ENCODE measurements around the gene RHBDF2.
"Not testable (repeated sequence)": the region's sequence is repeated elsewhere in the genome, so short reads cannot be mapped to it uniquely, and the experiment has no call there.

Gene RHBDF2

GRCh38 chr17:76530095-76530723, 29.0 kb upstream of the RHBDF2 start:
- no peak overlapping the region for H3K4me3 ChIP-seq (ENCODE audit: low read depth, low read length)
- H3K4me1 ChIP-seq (ENCODE audit: control insufficient read depth, insufficient read depth, low read length) = peaks cover 45% of the 10 kb centered on the region
- H3K9me3 ChIP-seq (ENCODE audit: control insufficient read depth, insufficient read depth, low read depth, low read length) = no peaks in the 10 kb centered on the region
- H3K36me3 ChIP-seq (ENCODE audit: control insufficient read depth, insufficient read depth, low read length) = no peaks in the 10 kb centered on the region
- H3K27me3 ChIP-seq (ENCODE audit: control insufficient read depth, insufficient read depth, low read length) = no peaks in the 10 kb centered on the region
- no peak overlapping the region for H3K9ac ChIP-seq (ENCODE audit: low read length)
- H3K27ac ChIP-seq (ENCODE audit: low read depth, low read length) = no peak overlapping the region

GRCh38 chr17:76529224-76530094, 28.2 kb upstream of the RHBDF2 start:
- H3K4me3 ChIP-seq (ENCODE audit: low read depth, low read length) = no peak overlapping the region
- no peaks in the 10 kb centered on the region for H3K27me3 ChIP-seq (ENCODE audit: control insufficient read depth, insufficient read depth, low read length)
- H3K4me1 ChIP-seq (ENCODE audit: control insufficient read depth, insufficient read depth, low read length) = peaks cover 44% of the 10 kb centered on the region
- no peak overlapping the region for H3K9ac ChIP-seq (ENCODE audit: low read length)
- no peak overlapping the region for H3K27ac ChIP-seq (ENCODE audit: low read depth, low read length)
- no peaks in the 10 kb centered on the region for H3K9me3 ChIP-seq (ENCODE audit: control insufficient read depth, insufficient read depth, low read depth, low read length)
- H3K36me3 ChIP-seq (ENCODE audit: control insufficient read depth, insufficient read depth, low read length) = no peaks in the 10 kb centered on the region

- no peak overlapping the region for H3K9ac ChIP-seq (ENCODE audit: low read length)
- no peak overlapping the region for H3K27ac ChIP-seq (ENCODE audit: low read depth, low read length)
- H3K9me3 ChIP-seq (ENCODE audit: control insufficient read depth, insufficient read depth, low read depth, low read length) = no peaks in the 10 kb centered on the region
- peaks cover 44% of the 10 kb centered on the region for H3K4me1 ChIP-seq (ENCODE audit: control insufficient read depth, insufficient read depth, low read length)
- no peaks in the 10 kb centered on the region for H3K36me3 ChIP-seq (ENCODE audit: control insufficient read depth, insufficient read depth, low read length)
- H3K27me3 ChIP-seq (ENCODE audit: control insufficient read depth, insufficient read depth, low read length) = peaks cover under 1% of the 10 kb centered on the region; the same call in 1 of the 2 replicates
- H3K4me3 ChIP-seq (ENCODE audit: low read depth, low read length) = no peak overlapping the region
Measured at GRCh38 chr17:76528528-76529223, 27.5 kb upstream of the RHBDF2 start.

- no peak overlapping the region for H3K9ac ChIP-seq (ENCODE audit: low read length)
- H3K36me3 ChIP-seq (ENCODE audit: control insufficient read depth, insufficient read depth, low read length) = no peaks in the 10 kb centered on the region
- H3K27ac ChIP-seq (ENCODE audit: low read depth, low read length) = no peak overlapping the region
- no peak overlapping the region for H3K4me3 ChIP-seq (ENCODE audit: low read depth, low read length)
- peaks cover 6% of the 10 kb centered on the region; the same call in 1 of the 2 replicates for H3K27me3 ChIP-seq (ENCODE audit: control insufficient read depth, insufficient read depth, low read length)
- peaks cover 44% of the 10 kb centered on the region for H3K4me1 ChIP-seq (ENCODE audit: control insufficient read depth, insufficient read depth, low read length)
- no peaks in the 10 kb centered on the region for H3K9me3 ChIP-seq (ENCODE audit: control insufficient read depth, insufficient read depth, low read depth, low read length)
Measured at GRCh38 chr17:76528156-76528527, 26.9 kb upstream of the RHBDF2 start.

DNA sequence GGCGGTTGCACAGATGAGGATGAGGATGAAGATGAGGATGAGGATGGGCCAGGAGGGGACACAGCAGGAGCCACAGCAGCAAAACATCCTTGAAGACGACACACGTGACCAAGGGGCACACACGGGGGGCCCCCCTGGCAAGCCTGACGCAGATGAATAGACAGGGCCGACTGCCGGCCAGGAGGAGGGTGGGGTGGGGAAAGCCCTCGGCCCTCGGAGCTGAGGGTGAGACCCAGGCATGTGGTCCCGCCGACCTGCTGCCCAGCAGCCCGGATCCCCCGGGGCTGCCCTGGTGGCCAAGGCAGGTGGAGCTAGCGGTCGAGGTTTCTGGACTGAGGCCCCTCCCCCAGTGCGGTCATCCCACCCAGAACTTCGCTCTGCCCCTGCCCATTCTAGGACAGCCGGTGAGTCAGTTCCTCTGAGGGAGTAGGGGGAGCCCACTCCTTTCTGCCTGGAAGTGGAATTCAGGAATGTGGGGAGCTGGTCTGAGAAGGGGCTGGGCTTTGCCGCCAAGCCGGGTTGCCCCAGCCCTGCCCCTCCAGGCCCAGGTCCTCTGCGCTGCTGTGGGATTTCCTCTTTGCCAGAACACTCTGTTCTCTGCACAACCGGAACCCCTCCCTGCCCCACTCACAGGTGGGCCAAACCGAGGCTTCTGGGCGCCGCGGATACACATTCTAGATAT, 26.3 kb upstream of the RHBDF2 start:
- H3K9me3 ChIP-seq (ENCODE audit: control insufficient read depth, insufficient read depth, low read depth, low read length) = no peaks in the 10 kb centered on the region
- H3K4me1 ChIP-seq (ENCODE audit: control insufficient read depth, insufficient read depth, low read length) = peaks cover 44% of the 10 kb centered on the region
- H3K36me3 ChIP-seq (ENCODE audit: control insufficient read depth, insufficient read depth, low read length) = no peaks in the 10 kb centered on the region
- peaks cover 6% of the 10 kb centered on the region; the same call in 1 of the 2 replicates for H3K27me3 ChIP-seq (ENCODE audit: control insufficient read depth, insufficient read depth, low read length)
- H3K27ac ChIP-seq (ENCODE audit: low read depth, low read length) = no peak overlapping the region
- no peak overlapping the region for H3K9ac ChIP-seq (ENCODE audit: low read length)
- H3K4me3 ChIP-seq (ENCODE audit: low read depth, low read length) = no peak overlapping the region

DNA sequence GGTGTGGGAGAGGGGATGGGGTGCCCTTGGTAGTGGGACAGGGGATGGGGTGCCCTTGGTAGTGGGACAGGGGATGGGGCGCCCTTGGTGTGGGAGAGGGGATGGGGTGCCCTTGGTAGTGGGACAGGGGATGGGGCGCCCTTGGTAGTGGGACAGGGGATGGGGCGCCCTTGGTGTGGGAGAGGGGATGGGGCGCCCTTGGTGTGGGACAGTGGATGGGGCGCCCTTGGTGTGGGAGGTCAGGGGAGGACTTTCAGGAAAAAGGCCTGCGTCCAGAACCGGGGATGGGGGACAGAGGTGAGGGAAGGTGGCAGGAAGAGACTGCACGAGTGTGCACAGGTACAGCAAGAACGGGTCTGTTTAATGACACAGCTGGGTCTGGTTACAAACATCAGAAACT, 25.8 kb upstream of the RHBDF2 start:
- not testable (repeated sequence) for H3K4me3 ChIP-seq (ENCODE audit: low read depth, low read length); H3K9me3 ChIP-seq (ENCODE audit: control insufficient read depth, insufficient read depth, low read depth, low read length); H3K9ac ChIP-seq (ENCODE audit: low read length); H3K27me3 ChIP-seq (ENCODE audit: control insufficient read depth, insufficient read depth, low read length); H3K36me3 ChIP-seq (ENCODE audit: control insufficient read depth, insufficient read depth, low read length); H3K27ac ChIP-seq (ENCODE audit: low read depth, low read length)
- H3K4me1 ChIP-seq (ENCODE audit: control insufficient read depth, insufficient read depth, low read length) = peaks cover 44% of the 10 kb centered on the region

DNA sequence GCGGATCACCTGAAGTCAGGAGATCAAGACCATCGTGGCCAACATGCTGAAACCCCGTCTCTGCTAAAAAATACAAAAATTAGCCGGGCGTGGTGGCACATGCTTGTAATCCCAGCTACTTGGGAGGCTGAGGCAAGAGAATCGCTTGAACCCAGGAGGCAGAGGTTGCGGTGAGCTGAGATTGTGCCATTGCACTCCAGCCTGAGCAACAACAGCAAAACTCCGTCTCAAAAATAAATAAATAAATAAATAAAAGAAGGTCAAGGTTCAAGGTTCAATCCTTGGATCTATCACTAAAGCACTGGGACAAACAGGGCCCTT, 24.2 kb upstream of the RHBDF2 start:
- not testable (repeated sequence) for H3K9ac ChIP-seq (ENCODE audit: low read length); H3K9me3 ChIP-seq (ENCODE audit: control insufficient read depth, insufficient read depth, low read depth, low read length); H3K36me3 ChIP-seq (ENCODE audit: control insufficient read depth, insufficient read depth, low read length); H3K4me3 ChIP-seq (ENCODE audit: low read depth, low read length); H3K27me3 ChIP-seq (ENCODE audit: control insufficient read depth, insufficient read depth, low read length); H3K27ac ChIP-seq (ENCODE audit: low read depth, low read length)
- peaks cover 36% of the 10 kb centered on the region for H3K4me1 ChIP-seq (ENCODE audit: control insufficient read depth, insufficient read depth, low read length)

DNA sequence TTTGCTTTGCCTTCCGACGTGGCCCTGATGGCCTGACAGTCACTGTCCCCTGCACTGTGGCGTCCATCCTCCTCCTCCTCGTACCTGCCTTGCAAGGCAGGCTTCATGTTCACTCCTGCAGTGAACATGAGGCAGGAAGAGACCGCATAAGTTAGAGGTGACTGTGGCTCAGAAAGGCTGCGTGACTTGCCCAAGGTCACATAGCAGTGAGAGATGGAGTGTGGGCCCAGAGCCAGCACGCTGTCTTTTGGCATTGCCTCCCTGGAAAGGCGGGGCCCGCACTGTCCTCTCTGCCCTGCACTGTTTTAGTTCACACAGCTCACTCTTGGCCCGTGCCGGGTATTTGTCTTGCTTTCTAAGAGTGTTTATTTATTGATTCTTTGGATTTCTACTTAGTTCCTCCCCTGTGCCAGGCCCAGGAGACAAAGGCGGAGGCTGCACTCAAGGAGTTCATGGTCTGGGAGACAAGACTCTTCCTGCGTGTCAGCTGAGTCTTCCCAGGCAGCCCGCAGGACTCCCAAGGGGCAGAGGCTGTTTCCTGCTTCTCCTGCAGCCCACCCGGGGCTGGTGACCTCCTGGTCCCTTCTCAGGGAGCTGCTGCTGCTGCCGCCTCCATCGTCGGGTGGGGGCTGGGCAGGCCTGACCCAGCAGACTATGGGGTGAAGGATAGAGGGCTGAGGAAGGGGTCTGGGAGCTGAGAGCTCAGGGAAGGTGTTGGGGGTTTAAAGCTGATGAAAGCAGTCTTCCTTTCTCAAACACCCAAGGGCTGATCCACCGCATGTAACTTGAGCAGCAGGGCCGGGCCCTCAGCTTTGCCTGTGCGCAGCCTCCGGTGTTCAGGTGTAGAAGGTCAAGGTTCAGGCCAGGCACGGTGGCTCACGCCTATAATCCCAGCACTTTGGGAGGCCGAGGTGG, 23.6 kb upstream of the RHBDF2 start:
- Histone ChIP-seq H3K27ac (ENCODE audit: low read depth, low read length) (no peak overlapping the region), H3K4me3 (ENCODE audit: low read depth, low read length) (no peak overlapping the region), H3K36me3 (ENCODE audit: control insufficient read depth, insufficient read depth, low read length) (no peaks in the 10 kb centered on the region), H3K27me3 (ENCODE audit: control insufficient read depth, insufficient read depth, low read length) (peaks cover 6% of the 10 kb centered on the region; the same call in 1 of the 2 replicates), H3K9me3 (ENCODE audit: control insufficient read depth, insufficient read depth, low read depth, low read length) (no peaks in the 10 kb centered on the region), H3K4me1 (ENCODE audit: control insufficient read depth, insufficient read depth, low read length) (peaks cover 30% of the 10 kb centered on the region), H3K9ac (ENCODE audit: low read length) (no peak overlapping the region)

GRCh38 chr17:76523084-76524037, 22.1 kb upstream of the RHBDF2 start:
- Histone ChIP-seq H3K4me3 (ENCODE audit: low read depth, low read length) (0 out of 2 replicates have a peak overlapping the region, but pooled peaks have one; percentile 22), H3K9me3 (ENCODE audit: control insufficient read depth, insufficient read depth, low read depth, low read length) (no peaks in the 10 kb centered on the region), H3K27ac (ENCODE audit: low read depth, low read length) (no peak overlapping the region), H3K4me1 (ENCODE audit: control insufficient read depth, insufficient read depth, low read length) (peaks cover 19% of the 10 kb centered on the region), H3K27me3 (ENCODE audit: control insufficient read depth, insufficient read depth, low read length) (peaks cover 6% of the 10 kb centered on the region; the same call in 1 of the 2 replicates), H3K36me3 (ENCODE audit: control insufficient read depth, insufficient read depth, low read length) (no peaks in the 10 kb centered on the region), H3K9ac (ENCODE audit: low read length) (no peak overlapping the region)

Data from HUES6 (cell line).